ENCODE data around the gene SCN10A.

Gene SCN10A

GRCh38 chr3:38717355-38718240 is 98.4 kb downstream of the SCN10A start:
- no peak for DNase-seq

DNA sequence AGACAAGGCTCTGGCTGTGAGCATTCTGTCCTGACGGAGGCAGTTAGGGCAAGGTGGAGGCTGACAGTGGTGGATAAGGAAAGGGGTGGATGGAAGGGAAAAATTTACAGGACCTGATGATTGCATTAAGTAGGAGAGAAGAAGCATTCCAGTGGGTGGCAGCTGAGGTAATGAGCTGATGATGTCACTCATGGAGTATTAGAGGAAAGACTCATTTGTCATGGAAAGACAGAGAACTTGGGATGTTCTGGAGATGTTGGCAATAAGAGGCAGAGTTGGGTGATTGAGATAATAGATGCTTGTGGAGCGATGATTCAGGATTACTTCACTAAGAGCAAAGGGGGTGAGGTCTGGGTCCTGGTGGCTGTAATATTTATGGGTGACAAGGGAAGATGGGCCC is 102.9 kb downstream of the SCN10A start:
- no peak for DNase-seq

GRCh38 chr3:38711321-38711720 is 104.7 kb downstream of the SCN10A start:
- no peak for DNase-seq

DNA sequence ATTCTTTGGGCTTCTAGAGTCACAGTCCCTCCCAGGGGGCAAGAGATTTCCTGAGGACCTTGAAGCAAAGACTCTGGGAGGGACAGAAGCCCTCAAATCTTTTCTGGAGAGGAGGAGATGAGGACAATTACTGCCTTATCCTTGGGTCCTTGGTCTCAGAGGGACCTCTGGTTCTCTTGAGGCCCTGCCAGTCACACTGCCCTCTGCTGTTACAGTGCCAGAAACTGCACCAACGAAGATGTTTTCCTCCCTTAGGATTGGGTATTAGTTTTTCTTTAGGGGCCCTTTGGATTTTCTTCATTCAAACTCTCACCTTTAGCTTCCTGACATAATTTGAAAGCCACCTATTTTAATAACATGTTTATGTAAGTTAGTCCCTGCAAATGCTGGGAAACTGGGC is 108.3 kb downstream of the SCN10A start:
- no peak for DNase-seq

- DNase-seq: no peak
These were observed 109.1 kb downstream of the SCN10A start for GRCh38 chr3:38706961-38707360.

- no peak for DNase-seq
These were observed 113.8 kb downstream of the SCN10A start for GRCh38 chr3:38702231-38702630.

DNA sequence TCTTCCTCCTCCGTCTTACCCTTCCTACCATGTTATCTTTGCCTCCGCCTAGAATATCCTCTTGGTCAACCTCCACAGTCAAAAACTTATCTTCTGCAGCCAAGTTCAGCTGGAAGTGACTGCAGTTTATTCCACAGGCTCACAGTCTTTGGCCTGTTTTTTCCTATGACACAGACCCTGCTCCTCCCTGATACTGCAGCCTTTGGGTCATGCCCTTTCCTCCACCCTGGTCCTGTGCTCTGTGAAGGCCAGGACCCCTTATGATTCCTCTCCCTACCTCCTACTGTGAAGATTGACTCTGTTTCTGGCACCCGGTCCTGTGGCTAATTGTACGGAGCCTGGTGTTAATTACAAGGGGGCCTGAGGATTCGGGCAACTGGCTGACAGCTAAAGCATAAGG is 117.3 kb downstream of the SCN10A start:
- DNase-seq: no peak

GRCh38 chr3:38698061-38698460 is 118.0 kb downstream of the SCN10A start:
- DNase-seq: no peak

GRCh38 chr3:38696034-38696433 is 120.0 kb downstream of the SCN10A start:
- no peak for DNase-seq

DNA sequence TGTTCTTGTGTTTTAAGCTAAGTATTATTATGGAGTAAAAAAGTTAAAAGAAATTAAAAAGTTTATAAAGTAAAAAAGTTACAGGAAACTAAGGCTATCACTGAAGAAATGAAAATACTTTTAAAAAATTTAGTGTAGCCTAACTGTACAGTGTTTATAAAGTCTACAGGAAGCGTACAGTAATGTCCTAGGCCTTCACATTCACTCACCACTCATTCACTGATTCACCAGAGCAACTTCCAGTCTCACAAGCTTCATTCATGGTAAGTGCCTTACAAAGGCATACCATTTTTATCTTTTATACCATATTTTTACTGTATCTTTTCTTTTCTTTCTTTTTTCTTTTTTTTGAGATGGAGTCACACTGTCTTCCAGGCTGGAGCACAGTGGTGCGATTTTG is 125.8 kb downstream of the SCN10A start:
- DNase-seq: no peak

- DNase-seq: no peak
These were observed 126.2 kb downstream of the SCN10A start for GRCh38 chr3:38689774-38690173.

GRCh38 chr3:38689346-38689745 is 126.7 kb downstream of the SCN10A start:
- no peak for DNase-seq

DNA sequence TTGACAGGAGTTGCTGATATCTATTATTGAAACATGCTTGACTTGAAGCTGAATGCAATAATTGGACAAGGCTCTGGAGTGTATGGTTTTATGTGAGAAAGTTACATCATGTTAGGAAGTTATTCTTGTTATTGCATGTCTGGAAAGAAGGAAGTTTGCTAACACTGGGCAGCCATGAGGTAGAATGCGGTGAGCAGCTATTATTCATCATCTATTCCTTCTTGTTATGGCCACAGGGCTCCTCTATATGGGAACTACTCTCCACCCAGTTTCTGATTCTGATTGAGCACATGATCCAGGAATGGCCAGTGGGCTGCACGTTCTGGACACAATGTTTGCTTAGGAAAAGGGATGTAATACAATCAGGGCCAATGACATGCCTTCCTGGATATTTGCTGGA is 128.7 kb downstream of the SCN10A start:
- DNase-seq: no peak

DNA sequence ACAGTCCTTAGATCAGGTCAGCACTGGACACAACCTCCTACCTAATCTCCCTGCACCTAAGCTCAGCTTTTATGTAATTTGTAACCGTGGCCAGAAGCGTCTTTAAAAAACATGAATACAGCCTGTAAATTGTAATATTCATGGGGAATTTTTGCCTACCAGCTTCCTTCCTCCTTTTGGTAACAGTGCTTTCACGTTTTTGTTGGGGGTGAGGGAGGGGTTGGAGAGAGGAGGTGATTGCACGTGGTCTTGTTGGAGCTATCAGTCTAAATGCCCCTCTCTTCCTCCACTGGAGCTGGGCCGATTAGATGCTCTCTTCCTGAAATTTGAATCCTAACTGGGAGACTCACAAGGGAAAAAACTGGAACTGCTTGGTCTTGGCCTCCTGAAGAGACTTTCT is 131.5 kb downstream of the SCN10A start:
- DNase-seq: no peak

DNA sequence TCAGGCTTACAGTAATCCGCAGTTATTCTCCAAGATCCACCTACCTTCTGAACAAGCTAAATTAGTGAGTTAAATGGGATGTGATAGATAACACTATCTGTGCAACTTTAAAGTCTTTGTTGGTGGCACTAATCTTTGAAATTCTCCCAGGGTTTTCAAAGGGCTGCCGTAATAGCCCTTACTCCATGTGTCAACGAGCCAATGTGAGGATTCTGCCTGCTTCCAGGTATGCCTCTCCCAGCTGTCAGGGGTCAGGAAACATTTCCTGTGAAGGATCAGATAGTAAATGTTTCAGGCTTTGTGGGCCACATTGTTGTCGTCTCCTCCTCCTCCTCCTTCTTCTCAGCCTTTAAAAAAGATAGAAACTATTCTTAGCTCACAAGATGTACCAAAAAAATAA is 146.3 kb downstream of the SCN10A start:
- no peak for DNase-seq

GRCh38 chr3:38662544-38662943 is 153.5 kb downstream of the SCN10A start:
- DNase-seq: peak; percentile 65

- DNase-seq: no peak
These were observed 157.2 kb downstream of the SCN10A start for GRCh38 chr3:38658841-38659240.

GRCh38 chr3:38657369-38657768 is 158.6 kb downstream of the SCN10A start:
- no peak for DNase-seq

DNA sequence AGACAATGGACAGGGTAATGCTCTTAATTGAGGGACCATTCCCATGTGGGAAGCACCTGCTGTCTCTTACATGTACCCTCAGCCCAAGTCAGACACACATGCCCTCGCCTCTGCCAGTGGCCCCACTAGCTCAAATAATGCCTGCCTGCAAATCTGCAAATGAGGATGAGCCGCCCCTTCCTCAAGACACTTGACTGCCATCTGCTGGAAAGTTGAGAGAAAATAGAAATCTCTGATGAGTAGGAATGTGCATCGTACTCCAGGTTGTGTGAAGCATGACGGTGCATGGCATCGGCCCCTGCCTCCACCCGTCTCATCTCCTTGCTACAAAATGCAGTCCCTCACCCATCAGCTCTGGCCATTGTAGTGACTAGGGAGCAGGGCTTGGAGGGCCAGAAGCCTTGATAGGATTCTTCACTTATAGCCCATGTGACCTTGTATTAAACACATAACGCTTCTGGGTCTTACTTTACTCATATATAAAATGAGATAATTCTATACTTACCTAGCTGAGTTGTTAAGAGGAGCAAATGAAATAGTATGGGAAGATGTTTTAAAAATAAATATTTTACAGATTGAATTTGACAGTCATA is 160.2 kb downstream of the SCN10A start:
- peak; percentile 56 for DNase-seq

DNA sequence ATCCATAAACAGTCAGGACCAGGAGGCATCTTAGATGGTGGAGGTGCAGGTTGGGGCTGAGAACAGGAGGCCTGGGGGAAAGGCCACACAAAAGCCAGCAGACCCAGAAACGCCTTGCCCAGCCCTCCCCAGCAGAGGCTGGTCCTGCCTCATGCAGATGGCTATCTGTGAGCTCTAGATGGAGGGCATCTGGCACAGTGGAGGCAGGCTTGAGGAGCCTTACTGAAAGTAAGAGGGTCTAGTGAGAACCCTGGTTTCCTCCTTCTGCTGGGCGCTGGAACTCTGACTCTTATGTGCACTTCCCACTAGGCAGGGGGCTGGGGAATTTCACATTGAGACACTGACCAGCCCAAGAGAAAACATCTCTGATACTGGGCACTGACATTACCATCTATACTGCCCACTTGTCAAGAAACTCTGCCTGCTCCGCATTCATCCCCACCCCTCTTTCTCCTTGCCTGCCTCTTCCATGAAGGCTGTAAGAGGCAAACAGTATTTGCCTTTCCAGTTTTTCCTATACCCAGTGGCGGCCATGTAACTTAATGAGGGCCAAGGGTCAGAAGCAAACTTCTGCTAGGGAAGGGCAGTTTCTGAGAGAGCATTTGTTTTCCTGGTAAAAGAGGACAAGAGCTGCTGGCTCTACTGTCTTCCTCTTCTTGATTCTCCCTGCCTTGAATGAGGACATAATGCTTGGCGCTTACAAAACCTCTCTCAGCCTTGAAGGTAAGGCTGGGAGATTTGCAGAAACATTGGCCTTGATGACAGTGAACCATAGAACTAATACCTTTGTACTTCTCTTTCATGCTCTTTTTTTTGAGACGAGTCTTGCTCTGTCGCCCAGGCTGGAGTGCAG is 162.1 kb downstream of the SCN10A start:
- DNase-seq: no peak

- no peak for DNase-seq
These were observed 163.1 kb downstream of the SCN10A start for GRCh38 chr3:38652934-38653333.

GRCh38 chr3:38651153-38651789 is 164.7 kb downstream of the SCN10A start:
- peak; percentile 61 for DNase-seq
